ENCODE results near the gene COL19A1.

COL19A1 gene

GRCh38 chr6:70119218-70119835 is 253.0 kb downstream of the COL19A1 start:
- no peak for DNase-seq (ENCODE audit: low read depth)
- H3K4me3 ChIP-seq (ENCODE audit: low read length) = no peak overlapping the region
- TF ChIP-seq, protein P1, sequence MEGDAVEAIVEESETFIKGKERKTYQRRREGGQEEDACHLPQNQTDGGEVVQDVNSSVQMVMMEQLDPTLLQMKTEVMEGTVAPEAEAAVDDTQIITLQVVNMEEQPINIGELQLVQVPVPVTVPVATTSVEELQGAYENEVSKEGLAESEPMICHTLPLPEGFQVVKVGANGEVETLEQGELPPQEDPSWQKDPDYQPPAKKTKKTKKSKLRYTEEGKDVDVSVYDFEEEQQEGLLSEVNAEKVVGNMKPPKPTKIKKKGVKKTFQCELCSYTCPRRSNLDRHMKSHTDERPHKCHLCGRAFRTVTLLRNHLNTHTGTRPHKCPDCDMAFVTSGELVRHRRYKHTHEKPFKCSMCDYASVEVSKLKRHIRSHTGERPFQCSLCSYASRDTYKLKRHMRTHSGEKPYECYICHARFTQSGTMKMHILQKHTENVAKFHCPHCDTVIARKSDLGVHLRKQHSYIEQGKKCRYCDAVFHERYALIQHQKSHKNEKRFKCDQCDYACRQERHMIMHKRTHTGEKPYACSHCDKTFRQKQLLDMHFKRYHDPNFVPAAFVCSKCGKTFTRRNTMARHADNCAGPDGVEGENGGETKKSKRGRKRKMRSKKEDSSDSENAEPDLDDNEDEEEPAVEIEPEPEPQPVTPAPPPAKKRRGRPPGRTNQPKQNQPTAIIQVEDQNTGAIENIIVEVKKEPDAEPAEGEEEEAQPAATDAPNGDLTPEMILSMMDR (IDR thresholded peaks at IDR 0.05; ENCODE audit: insufficient read depth, low read depth, low read length, missing control alignments) = no peak

- TF ChIP-seq, protein P1 (IDR thresholded peaks at IDR 0.05; ENCODE audit: insufficient read depth, low read depth, low read length, missing control alignments) = no peak
- no peak for DNase-seq (ENCODE audit: low read depth)
- H3K4me3 ChIP-seq (ENCODE audit: low read length) = no peak overlapping the region
These were observed 258.1 kb downstream of the COL19A1 start for GRCh38 chr6:70124443-70124842.

DNA sequence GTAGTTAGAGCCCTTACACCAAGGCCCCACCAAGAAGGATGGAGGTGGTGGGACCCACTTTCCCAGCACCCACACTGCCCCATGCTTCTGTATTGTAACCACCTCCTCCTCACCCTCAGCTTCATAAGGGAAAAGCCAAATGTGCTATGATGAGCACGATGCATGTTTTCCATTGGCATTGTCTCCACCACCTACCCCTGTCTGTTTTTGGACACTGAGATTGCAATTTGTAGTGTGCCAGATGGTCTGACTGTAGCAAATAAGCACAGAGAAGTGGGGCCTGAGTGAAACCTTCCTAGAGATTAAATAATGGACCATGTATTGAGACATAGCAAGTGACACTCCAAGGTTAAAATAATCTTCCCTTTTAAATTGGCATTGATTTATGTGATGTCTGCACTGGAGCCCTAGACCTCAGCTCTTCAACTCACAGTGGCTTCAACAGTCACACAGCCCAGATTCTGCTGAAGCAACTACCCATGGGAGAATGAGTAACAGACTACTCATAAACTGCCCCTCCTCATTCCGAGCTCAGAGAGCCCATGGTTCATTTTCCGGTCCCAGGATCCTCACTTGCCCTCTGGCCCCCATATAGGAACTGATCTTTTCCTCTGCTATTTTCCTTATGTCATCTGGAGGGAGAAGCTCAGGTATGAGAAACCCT is 258.7 kb downstream of the COL19A1 start:
- TF ChIP-seq, protein P1 (IDR thresholded peaks at IDR 0.05; ENCODE audit: insufficient read depth, low read depth, low read length, missing control alignments) = no peak
- DNase-seq (ENCODE audit: low read depth) = peak; percentile 59
- H3K4me3 ChIP-seq (ENCODE audit: low read length) = no peak overlapping the region

- no peak for DNase-seq (ENCODE audit: low read depth)
These were observed 259.2 kb downstream of the COL19A1 start for GRCh38 chr6:70125602-70126001.

DNA sequence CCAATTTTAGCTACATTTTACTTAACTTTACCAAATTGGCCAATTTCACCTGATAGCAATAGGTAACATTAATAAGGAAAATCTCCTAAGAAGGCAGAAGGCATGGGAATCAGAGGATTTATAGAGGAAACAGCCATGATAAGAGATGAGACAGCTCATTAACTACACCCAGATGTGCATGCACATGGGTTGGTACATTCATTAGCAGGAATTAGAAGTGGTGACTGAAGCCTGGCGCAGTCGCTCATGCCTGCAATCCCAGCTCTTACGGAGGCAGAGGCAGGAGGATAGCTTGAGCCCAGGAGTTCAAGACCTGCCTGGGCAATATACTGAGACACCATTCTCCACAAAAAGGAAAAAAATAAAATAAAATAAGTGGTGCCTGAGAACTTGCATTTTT is 263.0 kb downstream of the COL19A1 start:
- TF ChIP-seq, protein P1 (IDR thresholded peaks at IDR 0.05; ENCODE audit: insufficient read depth, low read depth, low read length, missing control alignments) = no peak
- no peak overlapping the region for H3K4me3 ChIP-seq (ENCODE audit: low read length)
- no peak for DNase-seq (ENCODE audit: low read depth)

More at GRCh38 chr6:70125602-70126001, 259.2 kb downstream of the COL19A1 start:
- TF ChIP-seq, protein P1 (IDR thresholded peaks at IDR 0.05; ENCODE audit: insufficient read depth, low read depth, low read length, missing control alignments) = no peak
- no peak overlapping the region for H3K4me3 ChIP-seq (ENCODE audit: low read length)

DNA sequence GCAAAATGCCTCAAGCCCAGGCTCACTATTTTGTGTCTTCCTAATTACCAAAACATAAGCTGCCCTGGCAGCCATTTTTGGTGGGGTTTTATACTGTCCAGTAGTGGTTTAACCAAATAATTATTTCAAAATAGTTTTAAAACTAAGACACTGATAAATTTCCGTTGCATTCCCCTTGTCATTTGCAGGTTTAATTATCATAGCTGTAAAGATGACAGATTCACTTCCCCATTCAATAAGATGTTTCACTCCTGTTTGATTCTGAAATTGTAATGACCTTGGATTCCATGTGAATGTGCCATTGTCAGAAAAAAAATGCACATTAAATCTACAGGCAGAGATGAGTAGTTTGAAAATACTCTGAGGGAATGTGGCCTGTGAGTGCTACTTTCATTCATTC is 264.5 kb downstream of the COL19A1 start:
- DNase-seq (ENCODE audit: low read depth) = no peak
- TF ChIP-seq, protein P1 (IDR thresholded peaks at IDR 0.05; ENCODE audit: insufficient read depth, low read depth, low read length, missing control alignments) = no peak
- no peak overlapping the region for H3K4me3 ChIP-seq (ENCODE audit: low read length)

GRCh38 chr6:70131528-70131927 is 265.2 kb downstream of the COL19A1 start:
- H3K4me3 ChIP-seq (ENCODE audit: low read length) = no peak overlapping the region
- DNase-seq (ENCODE audit: low read depth) = no peak
- TF ChIP-seq, protein P1 (IDR thresholded peaks at IDR 0.05; ENCODE audit: insufficient read depth, low read depth, low read length, missing control alignments) = no peak
